HuH-7 (cell line): ENCODE measurements around the gene CACNA2D3.

Experiments
- DNase-seq: peaks from one replicate; pipeline ENCODE4 v3.0.0; 2011; ENCODE audit warnings: low spot score

Gene CACNA2D3

GRCh38 chr3:54171509-54171908 lies 49.2 kb downstream of the CACNA2D3 start:
- DNase-seq, result no peak

GRCh38 chr3:54171951-54172350 lies 49.6 kb downstream of the CACNA2D3 start:
- DNase-seq, result no peak

- DNase-seq, result no peak
Observed at GRCh38 chr3:54173371-54173770, 51.0 kb downstream of the CACNA2D3 start.

- no peak for DNase-seq
Observed at GRCh38 chr3:54176106-54176505, 53.8 kb downstream of the CACNA2D3 start.

- DNase-seq, result no peak
Observed at GRCh38 chr3:54177816-54178215, 55.5 kb downstream of the CACNA2D3 start.

GRCh38 chr3:54178376-54178775 lies 56.0 kb downstream of the CACNA2D3 start:
- no peak for DNase-seq

- DNase-seq, result no peak
Observed at GRCh38 chr3:54180921-54181320, 58.6 kb downstream of the CACNA2D3 start.

- no peak for DNase-seq
Observed at GRCh38 chr3:54182242-54182641, 59.9 kb downstream of the CACNA2D3 start.

- DNase-seq, result no peak
Observed at GRCh38 chr3:54185740-54186139, 63.4 kb downstream of the CACNA2D3 start.

GRCh38 chr3:54188176-54188791 lies 65.9 kb downstream of the CACNA2D3 start:
- DNase-seq, result peak; percentile 27

- DNase-seq, result no peak
Observed at GRCh38 chr3:54191220-54191619, 68.9 kb downstream of the CACNA2D3 start.

- no peak for DNase-seq
Observed at GRCh38 chr3:54192026-54192425, 69.7 kb downstream of the CACNA2D3 start.

GRCh38 chr3:54193093-54193492 lies 70.7 kb downstream of the CACNA2D3 start:
- DNase-seq, result no peak

- no peak for DNase-seq
Observed at GRCh38 chr3:54196360-54196991, 74.1 kb downstream of the CACNA2D3 start.

GRCh38 chr3:54197509-54197908 lies 75.2 kb downstream of the CACNA2D3 start:
- DNase-seq, result no peak

- DNase-seq, result no peak
Observed at GRCh38 chr3:54198556-54198955, 76.2 kb downstream of the CACNA2D3 start.

GRCh38 chr3:54202054-54202453 lies 79.7 kb downstream of the CACNA2D3 start:
- no peak for DNase-seq

GRCh38 chr3:54202651-54203248 lies 80.4 kb downstream of the CACNA2D3 start:
- DNase-seq, result no peak

GRCh38 chr3:54206874-54207273 lies 84.5 kb downstream of the CACNA2D3 start:
- DNase-seq, result no peak

GRCh38 chr3:54211097-54211496 lies 88.7 kb downstream of the CACNA2D3 start:
- no peak for DNase-seq

- no peak for DNase-seq
Observed at GRCh38 chr3:54212723-54213122, 90.4 kb downstream of the CACNA2D3 start.

- no peak for DNase-seq
Observed at GRCh38 chr3:54213907-54214306, 91.6 kb downstream of the CACNA2D3 start.

GRCh38 chr3:54214845-54215244 lies 92.5 kb downstream of the CACNA2D3 start:
- no peak for DNase-seq

- no peak for DNase-seq
Observed at GRCh38 chr3:54215521-54215920, 93.2 kb downstream of the CACNA2D3 start.
